HTR-8/SVneo (cell line): ENCODE measurements around the gene C8G.

Experiments used
- DNase-seq: peaks from one replicate; pipeline ENCODE4 v3.0.0; 2011; ENCODE audit warnings: low spot score, mixed read lengths; ENCODE audit not compliant: insufficient read length
- FAIRE-seq: peaks from 2 replicates; lab custom pipeline; 2011; peaks lifted over from hg19 to GRCh38; lab: Jason Lieb, UNC

The C8G gene

GRCh38 chr9:136944519-136945332 lies at the start of gene C8G, which contains the start of gene FBXW5:
Gene C8G (plus strand): TSS chr9:136945243. CDS start chr9:136945321, 78 bp downstream.
Gene FBXW5 (minus strand): TSS chr9:136944738. CDS start chr9:136944083, 655 bp downstream.
- DNase-seq (peak; percentile 95), FAIRE-seq (peak; percentile 89)

DNA sequence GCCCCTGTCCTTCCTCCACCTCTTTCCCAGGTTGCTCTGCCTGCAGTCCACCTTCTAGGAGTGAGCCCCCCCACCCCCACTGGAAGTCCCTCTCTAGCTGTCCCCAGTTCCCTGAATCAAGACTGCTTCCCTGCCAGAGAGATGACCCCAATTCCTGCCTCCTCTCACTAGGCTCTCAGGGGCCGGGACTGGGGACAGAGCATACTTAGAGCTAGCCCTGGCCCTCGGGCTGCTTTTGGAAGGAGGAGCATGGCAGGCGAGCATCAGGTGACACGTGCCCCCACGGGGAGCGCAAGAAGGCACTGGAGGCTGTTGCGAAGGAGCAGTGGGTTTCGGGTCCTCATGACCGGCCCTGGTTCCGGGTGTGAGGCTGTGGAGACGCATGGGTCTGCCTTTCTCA lies 49.0 kb upstream of the C8G start:
- FAIRE-seq (no peak), DNase-seq (no peak)

DNA sequence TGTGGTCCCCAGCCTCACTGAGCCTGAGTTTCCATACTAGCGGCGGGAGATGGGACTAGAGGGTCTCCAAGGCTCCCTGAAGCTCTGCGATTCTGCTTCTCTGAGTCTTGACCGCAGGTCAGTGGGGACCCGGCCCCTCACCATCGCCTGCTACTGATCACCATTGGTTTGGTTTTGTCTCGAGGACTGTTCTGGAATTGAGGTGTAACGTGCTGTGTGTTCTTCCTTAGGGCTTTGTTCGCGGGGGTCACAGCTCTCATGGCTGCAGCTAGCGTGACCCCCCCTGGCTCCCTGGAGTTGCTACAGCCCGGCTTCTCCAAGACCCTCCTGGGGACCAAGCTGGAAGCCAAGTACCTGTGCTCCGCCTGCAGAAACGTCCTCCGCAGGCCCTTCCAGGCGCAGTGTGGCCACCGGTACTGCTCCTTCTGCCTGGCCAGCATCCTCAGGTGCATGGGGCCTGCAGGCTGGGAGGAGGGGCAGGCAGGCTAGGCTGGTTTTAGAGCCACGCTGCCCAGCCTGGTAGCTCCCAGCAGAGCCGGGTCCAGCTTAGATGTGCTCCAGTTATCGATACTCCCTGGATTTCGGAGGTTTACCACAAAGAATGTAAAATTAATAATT lies 46.5 kb upstream of the C8G start:
- FAIRE-seq (no peak), DNase-seq (no peak)

DNA sequence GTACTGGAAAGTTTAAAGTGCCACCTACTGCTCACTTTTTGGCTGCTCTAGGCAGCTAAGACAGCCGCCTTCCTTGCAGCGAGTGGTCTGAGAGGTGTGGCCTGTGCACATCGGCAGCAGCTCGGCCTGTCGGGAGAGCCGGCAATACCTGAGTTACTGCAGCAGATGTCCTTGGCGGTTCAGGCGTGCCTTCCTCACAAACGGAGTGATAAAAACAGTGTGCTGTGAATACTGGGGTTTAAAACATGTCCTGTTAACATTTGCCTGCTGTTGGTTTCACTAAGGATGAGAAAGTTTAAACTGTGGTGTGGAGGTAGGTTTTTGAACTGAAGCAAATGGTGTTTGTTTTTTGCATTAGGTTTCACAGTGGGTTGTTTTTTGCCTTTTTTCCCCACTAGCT lies 45.8 kb upstream of the C8G start:
- DNase-seq (no peak), FAIRE-seq (no peak)

GRCh38 chr9:136900556-136900955 lies 44.5 kb upstream of the C8G start:
- no peak for FAIRE-seq
- no peak for DNase-seq

- DNase-seq (no peak), FAIRE-seq (no peak)
Measured at GRCh38 chr9:136900988-136901515, 44.0 kb upstream of the C8G start.

- DNase-seq (peak; percentile 42), FAIRE-seq (no peak)
Measured at GRCh38 chr9:136901516-136902258, 43.4 kb upstream of the C8G start.

DNA sequence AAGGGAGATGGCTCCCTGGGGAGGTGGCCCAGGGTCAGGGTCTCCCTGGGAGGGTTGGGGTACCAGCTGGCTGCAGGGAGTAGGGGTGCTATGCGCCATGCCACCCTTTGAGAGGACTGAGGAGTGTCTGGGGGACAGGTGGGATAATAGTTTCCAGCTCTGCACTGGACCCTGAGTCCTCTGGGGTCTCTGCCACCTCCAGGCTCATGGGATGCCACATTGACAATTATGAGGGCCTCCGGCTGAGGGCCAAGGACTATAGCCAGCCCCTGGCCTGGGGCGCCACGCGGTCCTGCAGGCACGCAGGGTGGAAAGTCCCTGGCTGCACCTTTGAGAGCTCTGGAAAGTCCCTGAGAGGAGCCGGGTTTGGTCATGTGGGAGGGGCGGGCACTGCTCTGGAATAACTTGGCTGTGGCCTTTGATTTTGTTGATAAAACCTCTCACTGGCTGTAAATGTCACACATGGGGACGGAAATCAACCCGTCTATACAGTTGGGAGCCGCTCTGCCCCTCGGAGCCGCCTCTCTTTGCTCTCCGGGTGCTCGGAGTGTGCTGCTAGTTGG lies 42.7 kb upstream of the C8G start:
- no peak for DNase-seq

GRCh38 chr9:136903041-136903554 lies 41.9 kb upstream of the C8G start:
- DNase-seq (no peak), FAIRE-seq (no peak)

More for the DNA sequence above, 42.7 kb upstream of the C8G start:
- FAIRE-seq: no peak

DNA sequence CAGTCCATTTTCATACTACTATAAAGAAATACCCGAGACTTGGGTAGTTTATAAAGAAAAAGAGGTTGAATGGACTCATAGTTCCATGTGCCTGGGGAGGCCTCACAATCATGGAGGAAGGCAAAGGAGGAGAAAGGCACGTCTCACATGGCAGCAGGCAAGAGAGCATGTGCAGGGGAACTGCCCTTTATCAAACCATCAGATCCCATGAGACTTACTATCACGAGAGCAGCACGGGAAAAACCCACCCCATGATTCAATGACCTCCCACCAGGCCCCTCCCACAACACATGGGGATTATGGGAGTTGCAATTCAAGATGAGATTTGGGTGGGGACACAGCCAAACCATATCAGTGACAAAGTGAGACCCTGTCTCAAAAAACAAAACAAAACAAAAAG lies 38.8 kb upstream of the C8G start:
- no peak for DNase-seq
- FAIRE-seq: no peak

DNA sequence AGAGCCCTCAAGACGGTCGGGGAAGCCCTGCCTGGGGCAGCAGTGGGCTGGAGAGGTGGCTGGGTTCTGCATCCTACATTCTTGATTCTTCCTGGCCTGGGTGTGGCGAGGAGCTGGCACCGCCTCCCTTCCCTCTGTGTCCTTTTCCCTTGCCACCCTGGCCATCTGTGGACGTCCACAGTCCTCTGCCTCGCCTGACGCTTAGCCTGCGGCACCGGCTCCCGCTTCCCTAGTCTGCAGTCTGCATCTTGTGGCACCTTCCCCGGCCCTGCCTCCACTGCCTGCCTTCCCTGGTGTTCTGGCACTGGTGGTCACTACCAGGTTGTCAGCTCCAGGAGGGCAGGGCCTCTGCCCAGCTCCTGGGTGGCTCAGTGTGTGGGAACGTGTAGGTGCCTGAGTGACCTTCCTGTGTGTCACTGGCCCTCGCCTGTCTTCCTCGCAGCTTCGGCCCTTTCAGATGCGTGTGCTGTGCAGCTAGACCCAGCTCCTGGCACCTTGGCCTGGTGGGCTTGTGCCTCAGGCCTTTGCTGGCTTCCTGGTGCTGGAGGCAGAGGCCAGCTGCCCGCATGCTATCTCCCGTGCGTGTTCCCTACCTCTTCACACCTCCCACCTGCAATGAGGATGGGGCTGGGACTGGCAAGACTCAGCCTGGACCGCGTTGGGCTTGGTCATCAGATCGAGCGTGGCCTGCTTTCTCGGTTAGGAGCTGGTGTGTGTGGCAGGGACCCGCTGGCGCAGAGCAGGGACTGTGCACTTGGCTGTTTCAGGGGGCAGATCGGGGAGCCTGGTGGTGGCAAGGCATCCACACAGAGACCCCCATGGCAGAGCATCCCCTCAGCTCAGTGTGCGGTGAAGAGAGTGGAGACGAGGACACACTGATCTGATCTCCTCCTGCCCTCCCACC lies 37.8 kb upstream of the C8G start:
- no peak for FAIRE-seq
- no peak for DNase-seq

DNA sequence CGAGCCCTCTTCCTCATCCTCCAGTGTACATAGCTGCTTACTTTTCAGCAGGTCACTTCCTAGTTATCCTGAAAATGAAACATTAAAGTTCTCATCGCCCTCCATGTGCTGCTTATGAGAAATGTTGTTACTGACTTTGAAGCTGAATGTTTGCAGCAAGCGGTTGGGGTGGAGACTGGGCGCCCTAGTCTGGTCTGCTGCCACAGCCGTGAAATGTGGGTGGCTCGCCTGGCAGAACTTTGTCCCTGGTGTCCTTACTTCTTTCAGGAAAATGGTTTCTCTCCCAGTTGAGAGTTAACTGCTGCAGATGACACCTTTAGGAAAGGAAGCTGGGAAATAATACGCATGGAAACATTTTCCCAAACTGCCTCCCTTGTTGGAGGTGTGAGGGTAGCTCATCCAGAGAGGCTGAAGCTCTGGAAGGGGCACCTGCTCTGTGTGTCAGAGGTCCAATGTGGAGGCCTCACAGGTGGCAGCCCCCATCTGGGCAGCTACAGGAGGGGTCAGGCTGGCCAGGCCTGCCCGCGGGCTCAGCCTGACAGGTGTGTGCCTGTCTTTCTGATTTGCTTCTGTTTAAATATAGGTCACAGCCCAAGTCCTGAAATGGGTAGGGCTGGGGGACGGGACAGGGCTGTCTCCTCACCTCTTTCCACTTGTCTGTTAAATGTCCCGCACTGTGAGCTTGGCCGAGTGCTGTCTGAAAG lies 34.7 kb upstream of the C8G start:
- DNase-seq (no peak), FAIRE-seq (no peak)

DNA sequence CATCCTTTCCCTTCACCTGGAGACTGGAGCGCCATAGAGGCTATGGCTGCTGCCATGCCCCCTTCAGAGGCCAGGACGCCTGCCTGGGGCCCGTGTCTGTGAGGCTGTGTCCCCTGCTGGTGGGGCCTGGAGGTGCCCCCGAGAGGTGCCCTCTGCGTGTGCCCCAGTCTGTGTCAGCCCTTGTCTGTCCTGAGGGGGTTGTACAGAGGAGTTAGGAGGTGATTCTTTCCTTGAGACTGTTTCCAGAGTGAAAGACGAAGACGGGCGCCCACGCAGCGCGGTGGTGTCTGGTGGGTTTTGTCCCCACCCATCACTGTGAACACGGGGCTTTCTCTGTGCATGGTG lies 34.2 kb upstream of the C8G start:
- FAIRE-seq (no peak), DNase-seq (no peak)

GRCh38 chr9:136913701-136914438 lies 31.2 kb upstream of the C8G start:
- no peak for FAIRE-seq
- DNase-seq: no peak

- no peak for FAIRE-seq
Measured at GRCh38 chr9:136915632-136916329, 29.3 kb upstream of the C8G start.

GRCh38 chr9:136916330-136917184 lies 28.5 kb upstream of the C8G start:
- DNase-seq (no peak), FAIRE-seq (no peak)

More at GRCh38 chr9:136915632-136916329, 29.3 kb upstream of the C8G start:
- DNase-seq: no peak
